GM20431 (cell line): Measurements from ENCODE around the gene SLC12A1.

Experiments
- in situ Hi-C: fragments of 300-500 bp; cut with MseI, MboI; formaldehyde crosslinking; loops from one replicate; pipeline ENCODE4 v1.15.0; 2020; ENCODE audit warnings: low sequenced_read_pairs; ENCODE audit not compliant: unreplicated experiment

Gene SLC12A1

GRCh38 chr15:48336940-48337339, 130.8 kb downstream of the SLC12A1 start:
- in situ Hi-C loops, result no loop called here

- in situ Hi-C loops, result no loop called here
Measured at GRCh38 chr15:48337607-48338006, 131.5 kb downstream of the SLC12A1 start.

- in situ Hi-C loops, result no loop called here
Measured at GRCh38 chr15:48340111-48340510, 134.0 kb downstream of the SLC12A1 start.

- in situ Hi-C loops, result no loop called here
Measured at GRCh38 chr15:48343865-48344264, 137.8 kb downstream of the SLC12A1 start.

GRCh38 chr15:48345516-48345915, 139.4 kb downstream of the SLC12A1 start:
- in situ Hi-C loops, result no loop called here

- in situ Hi-C loops, result loop anchor here (25.0 kb wide), 2 partner anchors 285 to 460 kb away; partner anchors contain the start of genes CEP152 and FBN1
Measured at GRCh38 chr15:48352474-48353072, 146.5 kb downstream of the SLC12A1 start.
